OCI-LY3 (cell line): ENCODE measurements around the gene GCNT3.

Experiments
- EZH2phosphoT487 ChIP-seq: fragments of 200-600 bp; shearing (Covaris generic); IDR thresholded peaks from 2 replicates; pipeline ENCODE4 v1.6.1; 2018; ENCODE audit warnings: antibody characterized with exemption, mixed run types, low read depth
- TF ChIP-seq, protein P1 (sequence below): fragments of 200-600, 300-600 bp; sonication (generic); IDR thresholded peaks from 2 replicates; pipeline ENCODE4 v1.5.1; 2014; ENCODE audit warnings: antibody characterized with exemption, low read length, low read depth

DNA sequence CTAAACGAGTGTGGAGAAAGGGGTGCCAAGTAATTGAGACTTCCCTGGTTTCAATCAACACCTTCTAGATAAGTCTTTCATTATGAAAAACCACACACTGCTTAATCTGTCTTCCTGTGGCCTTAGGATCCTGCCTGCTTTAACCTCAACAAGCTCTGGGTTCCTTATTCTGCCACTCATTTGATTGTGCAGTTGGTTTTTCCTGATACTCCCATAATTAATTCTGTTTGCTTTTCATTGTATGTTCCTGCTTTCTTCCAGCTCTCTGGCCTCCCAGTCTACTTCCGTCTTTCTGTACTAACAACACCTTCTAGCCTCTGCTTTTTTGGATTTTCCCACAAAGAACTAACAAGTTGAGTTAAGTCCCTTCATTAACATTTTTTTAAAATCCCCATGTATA, 20.2 kb upstream of the GCNT3 start:
- TF ChIP-seq, protein P1, sequence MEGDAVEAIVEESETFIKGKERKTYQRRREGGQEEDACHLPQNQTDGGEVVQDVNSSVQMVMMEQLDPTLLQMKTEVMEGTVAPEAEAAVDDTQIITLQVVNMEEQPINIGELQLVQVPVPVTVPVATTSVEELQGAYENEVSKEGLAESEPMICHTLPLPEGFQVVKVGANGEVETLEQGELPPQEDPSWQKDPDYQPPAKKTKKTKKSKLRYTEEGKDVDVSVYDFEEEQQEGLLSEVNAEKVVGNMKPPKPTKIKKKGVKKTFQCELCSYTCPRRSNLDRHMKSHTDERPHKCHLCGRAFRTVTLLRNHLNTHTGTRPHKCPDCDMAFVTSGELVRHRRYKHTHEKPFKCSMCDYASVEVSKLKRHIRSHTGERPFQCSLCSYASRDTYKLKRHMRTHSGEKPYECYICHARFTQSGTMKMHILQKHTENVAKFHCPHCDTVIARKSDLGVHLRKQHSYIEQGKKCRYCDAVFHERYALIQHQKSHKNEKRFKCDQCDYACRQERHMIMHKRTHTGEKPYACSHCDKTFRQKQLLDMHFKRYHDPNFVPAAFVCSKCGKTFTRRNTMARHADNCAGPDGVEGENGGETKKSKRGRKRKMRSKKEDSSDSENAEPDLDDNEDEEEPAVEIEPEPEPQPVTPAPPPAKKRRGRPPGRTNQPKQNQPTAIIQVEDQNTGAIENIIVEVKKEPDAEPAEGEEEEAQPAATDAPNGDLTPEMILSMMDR = no peak
- no peak for TF ChIP-seq EZH2phosphoT487
